Breast epithelium (tissue), 3 donors: ENCODE data around the gene ATP7B.

Experiments used
- POLR2AphosphoS5 ChIP-seq, 3 donors: sonication (generic); formaldehyde crosslinking; IDR thresholded peaks; one replicate each; pipeline ENCODE4 v1.6.1; 2017; ENCODE audit warnings: antibody characterized with exemption in 3 of 3
- TF ChIP-seq, protein P1 (sequence below), 3 donors: fragments of 450-650 bp; IDR thresholded peaks; one replicate each; pipeline ENCODE4 v1.5.1; 2016 to 2017; ENCODE audit warnings: antibody characterized with exemption in 3 of 3, mild to moderate bottlenecking in 3 of 3, moderate library complexity in 3 of 3

DNA sequence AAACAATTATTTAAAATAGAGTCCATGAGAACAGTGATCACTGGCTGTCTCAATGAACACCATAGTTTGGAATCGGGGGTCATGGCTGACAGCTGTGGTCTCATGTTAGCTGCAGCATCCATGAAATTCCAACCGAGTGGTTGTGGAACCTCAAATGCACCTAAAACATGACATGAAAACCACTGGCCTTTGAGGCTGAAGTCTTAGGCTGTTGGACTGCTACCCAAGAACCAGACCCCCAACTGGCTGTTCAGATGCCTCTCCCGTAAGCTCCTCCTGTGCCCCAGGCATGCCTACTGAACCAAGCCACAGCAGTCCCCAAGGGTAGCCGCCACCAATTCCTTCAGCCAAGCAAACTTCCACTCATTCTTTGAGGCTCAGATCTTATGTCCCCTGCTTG, 50.5 kb downstream of the ATP7B start:
- TF ChIP-seq, protein P1, sequence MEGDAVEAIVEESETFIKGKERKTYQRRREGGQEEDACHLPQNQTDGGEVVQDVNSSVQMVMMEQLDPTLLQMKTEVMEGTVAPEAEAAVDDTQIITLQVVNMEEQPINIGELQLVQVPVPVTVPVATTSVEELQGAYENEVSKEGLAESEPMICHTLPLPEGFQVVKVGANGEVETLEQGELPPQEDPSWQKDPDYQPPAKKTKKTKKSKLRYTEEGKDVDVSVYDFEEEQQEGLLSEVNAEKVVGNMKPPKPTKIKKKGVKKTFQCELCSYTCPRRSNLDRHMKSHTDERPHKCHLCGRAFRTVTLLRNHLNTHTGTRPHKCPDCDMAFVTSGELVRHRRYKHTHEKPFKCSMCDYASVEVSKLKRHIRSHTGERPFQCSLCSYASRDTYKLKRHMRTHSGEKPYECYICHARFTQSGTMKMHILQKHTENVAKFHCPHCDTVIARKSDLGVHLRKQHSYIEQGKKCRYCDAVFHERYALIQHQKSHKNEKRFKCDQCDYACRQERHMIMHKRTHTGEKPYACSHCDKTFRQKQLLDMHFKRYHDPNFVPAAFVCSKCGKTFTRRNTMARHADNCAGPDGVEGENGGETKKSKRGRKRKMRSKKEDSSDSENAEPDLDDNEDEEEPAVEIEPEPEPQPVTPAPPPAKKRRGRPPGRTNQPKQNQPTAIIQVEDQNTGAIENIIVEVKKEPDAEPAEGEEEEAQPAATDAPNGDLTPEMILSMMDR (IDR thresholded peaks at IDR 0.05): no peak
- no peak for TF ChIP-seq POLR2AphosphoS5 (IDR thresholded peaks at IDR 0.05)
